Sigmoid colon (tissue), 7 donors: Measurements from ENCODE around the gene LHX2. TPM values are rescaled to one million over a fixed set of nuclear protein-coding genes. Genes with fewer than 3 reads are reported as not detected.
A peak's percentile ranks its signal among the peaks of the same experiment; 100 is the strongest.

ENCODE experiments used
- DNase-seq: peaks from one replicate; pipeline ENCODE4 v3.0.0-alpha.2; 2019
- H3K27ac ChIP-seq, 4 donors: fragments of 200-600 bp; sonication (generic); one replicate each; pipeline ENCODE4 v1.5.1; 2016 to 2019; ENCODE audit warnings: mild to moderate bottlenecking in 1 of 4
- H3K27me3 ChIP-seq, 3 donors: fragments of 200-600 bp; sonication (generic); one replicate each; pipeline ENCODE4 v1.5.1; 2019; ENCODE audit warnings: mild to moderate bottlenecking in 1 of 3
- H3K36me3 ChIP-seq, 4 donors: fragments of 200-600 bp; sonication (generic); one replicate each; pipeline ENCODE4 v1.5.1; 2016 to 2019
- H3K4me1 ChIP-seq, 4 donors: fragments of 200-600 bp; sonication (generic); one replicate each; pipeline ENCODE4 v1.5.1; 2017 to 2019
- H3K4me3 ChIP-seq, 4 donors: fragments of 200-600 bp; sonication (generic); one replicate each; pipeline ENCODE4 v1.5.1; 2017 to 2019; ENCODE audit warnings: mild to moderate bottlenecking in 2 of 4, moderate library complexity in 1 of 4
- H3K9me3 ChIP-seq, 4 donors: fragments of 200-600 bp in 3 of 4; sonication (generic) in 3 of 4; one replicate each; pipeline versions ENCODE4 v1.5.1 to v1.6.1; 2013 to 2019
- EP300 ChIP-seq, 4 donors: sonication (generic); formaldehyde crosslinking; IDR thresholded peaks; one replicate each; pipeline ENCODE4 v1.6.1; 2017; ENCODE audit warnings: antibody characterized with exemption in 4 of 4
- POLR2A ChIP-seq, 2 donors: fragments of 450-650 bp; IDR thresholded peaks; one replicate each; pipeline ENCODE4 v1.6.1; 2016; ENCODE audit warnings: antibody characterized with exemption in 2 of 2, mild to moderate bottlenecking in 2 of 2, moderate library complexity in 2 of 2
- POLR2AphosphoS5 ChIP-seq, 4 donors: sonication (generic); formaldehyde crosslinking; IDR thresholded peaks; one replicate each; pipeline ENCODE4 v1.6.1; 2017; ENCODE audit warnings: antibody characterized with exemption in 4 of 4
- WGBS, 2 donors: extraction: QIAGEN DNeasy Blood & Tissue Kit; methylation state at CpG; one replicate each; pipeline ENCODE4 v1.1.7; 2013; 5-methylcytosine and 5-hydroxymethylcytosine counted together
- intact Hi-C: fragments of 100-400 bp; cut with DNase I; formaldehyde crosslinking; loops from one replicate; pipeline ENCODE4 v1.15.1; 2023
- polyA plus RNA-seq, 3 donors: library from polyadenylated mRNA; stranded (reverse); fragments of 200-250 nt; gene quantifications; one replicate each; pipeline ENCODE4 v1.2.3, GENCODE V29; 2013
- total RNA-seq, 4 donors: library from RNA; depleted of rRNA; stranded (reverse); fragments of >200 nt; gene quantifications; one replicate each; pipeline ENCODE4 v1.1.0, GENCODE V29; 2016
- TF ChIP-seq, protein P1 (sequence below), 4 experiments: fragments of 450-650 bp in 3 of 4; fragments of 200-600 bp in 1 of 4; IDR thresholded peaks; one replicate each; pipeline ENCODE4 v1.5.1; 2016 to 2019; ENCODE audit warnings: antibody characterized with exemption in 4 of 4, mild to moderate bottlenecking in 3 of 4, moderate library complexity in 2 of 4
- donor health status: healthy with polysubstance abuse.
- donor health status: Bipolar disorder and iron deficiency.
- donor health status: healthy.

LHX2 gene
- total and polyA plus RNA-seq, 7 donors = 3.3 TPM; not detected in 6

GRCh38 chr9:124045076-124045829, 33.7 kb downstream of the LHX2 start:
- TF ChIP-seq, protein P1, sequence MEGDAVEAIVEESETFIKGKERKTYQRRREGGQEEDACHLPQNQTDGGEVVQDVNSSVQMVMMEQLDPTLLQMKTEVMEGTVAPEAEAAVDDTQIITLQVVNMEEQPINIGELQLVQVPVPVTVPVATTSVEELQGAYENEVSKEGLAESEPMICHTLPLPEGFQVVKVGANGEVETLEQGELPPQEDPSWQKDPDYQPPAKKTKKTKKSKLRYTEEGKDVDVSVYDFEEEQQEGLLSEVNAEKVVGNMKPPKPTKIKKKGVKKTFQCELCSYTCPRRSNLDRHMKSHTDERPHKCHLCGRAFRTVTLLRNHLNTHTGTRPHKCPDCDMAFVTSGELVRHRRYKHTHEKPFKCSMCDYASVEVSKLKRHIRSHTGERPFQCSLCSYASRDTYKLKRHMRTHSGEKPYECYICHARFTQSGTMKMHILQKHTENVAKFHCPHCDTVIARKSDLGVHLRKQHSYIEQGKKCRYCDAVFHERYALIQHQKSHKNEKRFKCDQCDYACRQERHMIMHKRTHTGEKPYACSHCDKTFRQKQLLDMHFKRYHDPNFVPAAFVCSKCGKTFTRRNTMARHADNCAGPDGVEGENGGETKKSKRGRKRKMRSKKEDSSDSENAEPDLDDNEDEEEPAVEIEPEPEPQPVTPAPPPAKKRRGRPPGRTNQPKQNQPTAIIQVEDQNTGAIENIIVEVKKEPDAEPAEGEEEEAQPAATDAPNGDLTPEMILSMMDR (IDR thresholded peaks at IDR 0.05) = no peak
- TF ChIP-seq POLR2AphosphoS5 (IDR thresholded peaks at IDR 0.05) = no peak
- TF ChIP-seq POLR2A (IDR thresholded peaks at IDR 0.05) = no peak
- 10 to 11% methylated on average over 49 of the region's 49 CpGs for WGBS, 2 donors
- H3K9me3 ChIP-seq = no peaks in the 10 kb centered on the region
- peaks cover 4 to 56% (median 34%) of the 10 kb centered on the region in 3 donors for H3K27me3 ChIP-seq
- H3K4me1 ChIP-seq = peaks cover 0 to 25% (median 23%) of the 10 kb centered on the region in 4 donors
- intact Hi-C loops = no loop called here
- no peaks in the 10 kb centered on the region for H3K36me3 ChIP-seq
- H3K4me3 ChIP-seq = peak overlapping the region; percentile 36 to 49 (median 44)
- H3K27ac ChIP-seq = peak overlapping the region in 3 of 4 donors; percentile 0 to 33 (median 14)
- peak; percentile 81 for DNase-seq

DNA sequence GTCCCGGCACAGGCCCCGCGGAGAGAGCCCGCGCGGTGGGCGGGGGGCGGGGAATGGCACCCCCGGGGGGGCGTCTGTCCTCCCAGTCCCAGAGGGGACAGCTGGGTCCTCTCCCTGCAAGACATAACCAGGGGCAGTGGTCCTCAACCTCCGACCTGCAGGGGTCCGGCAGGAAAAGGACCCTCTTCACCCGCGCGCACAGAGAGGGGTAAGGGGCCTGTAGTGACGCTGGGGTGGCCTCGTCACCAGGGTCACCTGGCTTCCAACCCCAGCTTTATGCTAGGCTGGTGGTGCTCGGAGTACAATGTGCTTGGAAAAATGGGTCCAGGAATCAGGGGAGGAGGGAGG, 34.2 kb downstream of the LHX2 start:
- intact Hi-C loops = no loop called here
- H3K27me3 ChIP-seq = peaks cover 4 to 50% (median 29%) of the 10 kb centered on the region in 3 donors
- H3K4me1 ChIP-seq = peaks cover 0 to 19% (median 17%) of the 10 kb centered on the region in 4 donors
- 13 to 28% methylated on average over 18 of the region's 18 CpGs for WGBS, 2 donors
- no peak for TF ChIP-seq POLR2A (IDR thresholded peaks at IDR 0.05)
- TF ChIP-seq EP300 (IDR thresholded peaks at IDR 0.05) = no peak
- TF ChIP-seq POLR2AphosphoS5 (IDR thresholded peaks at IDR 0.05) = no peak
- TF ChIP-seq, protein P1 (IDR thresholded peaks at IDR 0.05) = no peak
- H3K9me3 ChIP-seq = no peaks in the 10 kb centered on the region
- H3K36me3 ChIP-seq = no peaks in the 10 kb centered on the region
- DNase-seq = no peak
- H3K4me3 ChIP-seq = peak overlapping the region; percentile 36 to 49 (median 44)
- peak overlapping the region in 3 of 4 donors; percentile 0 to 33 (median 14) for H3K27ac ChIP-seq

DNA sequence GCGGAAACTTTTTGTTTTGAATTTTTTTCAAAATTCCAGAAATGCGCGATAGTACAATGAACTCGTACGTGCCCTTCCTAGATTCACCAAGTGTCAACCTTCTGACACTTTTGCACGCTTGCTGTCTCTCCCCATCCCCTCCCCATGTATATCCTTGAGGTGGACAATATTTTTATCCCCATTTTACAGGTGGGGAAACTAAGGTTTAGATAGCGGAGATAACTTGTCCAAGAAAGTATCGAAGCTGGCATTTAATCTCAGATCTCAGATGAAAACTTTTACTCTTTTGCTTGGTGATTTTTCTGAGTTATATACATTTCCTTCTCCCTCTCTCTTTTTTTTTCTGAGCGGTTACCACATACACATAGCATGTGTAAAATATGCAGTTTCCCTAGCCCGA, 34.6 kb downstream of the LHX2 start:
- WGBS, 2 donors = 76 to 79% methylated on average over 10 of the region's 10 CpGs
- intact Hi-C loops = no loop called here
- no peak overlapping the region for H3K4me3 ChIP-seq
- no peak for DNase-seq
- H3K9me3 ChIP-seq = no peaks in the 10 kb centered on the region
- no peaks in the 10 kb centered on the region for H3K36me3 ChIP-seq
- peak overlapping the region in 1 of 4 donors; percentile 33 for H3K27ac ChIP-seq
- H3K4me1 ChIP-seq = peaks cover 0 to 15% (median 14%) of the 10 kb centered on the region in 4 donors
- TF ChIP-seq EP300 (IDR thresholded peaks at IDR 0.05) (no peak), POLR2AphosphoS5 (IDR thresholded peaks at IDR 0.05) (no peak), POLR2A (IDR thresholded peaks at IDR 0.05) (no peak)
- TF ChIP-seq, protein P1 (IDR thresholded peaks at IDR 0.05) = no peak
- peaks cover 2 to 47% (median 25%) of the 10 kb centered on the region in 3 donors for H3K27me3 ChIP-seq

DNA sequence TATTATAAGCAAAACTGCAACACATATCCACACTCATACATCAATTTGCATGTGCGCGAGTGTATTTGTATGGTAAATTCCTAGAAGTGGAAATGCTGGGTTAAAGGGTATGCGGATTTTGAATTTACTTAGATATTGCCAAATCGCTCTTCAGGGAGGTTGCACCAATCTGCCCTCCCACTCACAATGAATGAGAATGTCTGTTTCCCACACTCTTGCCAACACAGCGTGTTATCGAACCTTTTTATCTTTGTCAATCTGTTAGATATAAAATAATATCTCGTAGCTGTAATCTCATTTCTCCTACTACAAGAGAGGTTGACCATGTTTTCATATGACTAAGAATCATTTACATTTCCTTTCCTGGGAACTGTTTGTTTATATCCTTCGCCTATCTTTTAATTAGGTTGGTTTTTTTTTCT, 35.7 kb downstream of the LHX2 start:
- Histone ChIP-seq H3K4me1 (peaks cover 0 to 10% (median 10%) of the 10 kb centered on the region in 4 donors), H3K36me3 (no peaks in the 10 kb centered on the region), H3K4me3 (no peak overlapping the region), H3K27me3 (peaks cover 0 to 36% (median 14%) of the 10 kb centered on the region in 3 donors), H3K27ac (no peak overlapping the region), H3K9me3 (no peaks in the 10 kb centered on the region)
- TF ChIP-seq EP300 (IDR thresholded peaks at IDR 0.05) (no peak), POLR2AphosphoS5 (IDR thresholded peaks at IDR 0.05) (no peak), POLR2A (IDR thresholded peaks at IDR 0.05) (no peak)
- TF ChIP-seq, protein P1 (IDR thresholded peaks at IDR 0.05) = no peak
- 81 to 82% methylated on average over 8 of the region's 8 CpGs for WGBS, 2 donors
- intact Hi-C loops = no loop called here
- DNase-seq = no peak
